NOMO-1 treated with dmso at 0.1 percent for 144 hours (cell line): Measurements from ENCODE around the gene CITED1.
A peak's percentile ranks its signal among the peaks of the same experiment; 100 is the strongest.

ENCODE experiments used
- DNase-seq: peaks from one replicate; lab custom pipeline; 2025; ENCODE audit not compliant: unreplicated experiment; lab: John Stamatoyannopoulos, UW

CITED1 gene

GRCh38 chrX:72309297-72310071 lies 3.8 kb upstream of the CITED1 start:
- DNase-seq = no peak

- DNase-seq = peak; percentile 8
Measured at GRCh38 chrX:72308566-72309296, 3.0 kb upstream of the CITED1 start.

DNA sequence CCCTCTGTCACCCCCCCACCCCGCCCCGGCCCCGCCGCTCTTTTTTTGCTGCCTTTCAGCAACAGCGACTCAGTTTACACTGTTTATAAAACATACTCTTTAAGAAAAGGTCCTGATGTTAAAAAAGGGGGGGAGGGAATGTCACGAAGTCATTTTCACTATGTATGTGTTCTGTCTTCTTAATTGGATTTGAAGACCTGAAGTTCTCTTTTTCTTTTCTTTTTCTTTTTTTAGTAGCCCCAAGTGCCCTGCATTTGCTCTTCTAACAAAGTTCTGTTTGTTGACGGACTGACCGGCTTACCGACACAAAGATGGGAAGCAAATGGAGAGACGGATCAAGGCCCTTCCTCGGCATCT lies 2.5 kb upstream of the CITED1 start:
- DNase-seq = no peak

DNA sequence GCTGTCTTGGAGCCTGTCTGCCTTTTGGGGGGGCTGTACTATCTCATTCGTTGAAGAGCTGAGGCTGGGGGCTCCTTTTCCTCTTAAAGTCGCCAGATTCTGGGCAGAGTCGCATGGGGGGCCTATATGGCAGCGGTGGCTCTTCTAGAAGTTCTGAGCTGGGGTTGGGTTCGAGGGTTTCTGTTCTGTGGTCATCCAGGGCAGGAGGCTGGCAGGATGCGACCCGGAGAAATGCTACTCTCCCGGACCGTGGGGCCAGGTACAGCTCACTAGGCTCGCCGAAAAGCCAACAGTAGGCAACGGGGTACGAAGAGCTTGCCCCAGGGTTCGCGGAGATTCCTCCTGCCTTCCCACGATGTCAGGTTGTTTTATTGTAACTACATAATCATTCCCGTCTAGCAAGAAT lies 1.9 kb upstream of the CITED1 start:
- DNase-seq = no peak

DNA sequence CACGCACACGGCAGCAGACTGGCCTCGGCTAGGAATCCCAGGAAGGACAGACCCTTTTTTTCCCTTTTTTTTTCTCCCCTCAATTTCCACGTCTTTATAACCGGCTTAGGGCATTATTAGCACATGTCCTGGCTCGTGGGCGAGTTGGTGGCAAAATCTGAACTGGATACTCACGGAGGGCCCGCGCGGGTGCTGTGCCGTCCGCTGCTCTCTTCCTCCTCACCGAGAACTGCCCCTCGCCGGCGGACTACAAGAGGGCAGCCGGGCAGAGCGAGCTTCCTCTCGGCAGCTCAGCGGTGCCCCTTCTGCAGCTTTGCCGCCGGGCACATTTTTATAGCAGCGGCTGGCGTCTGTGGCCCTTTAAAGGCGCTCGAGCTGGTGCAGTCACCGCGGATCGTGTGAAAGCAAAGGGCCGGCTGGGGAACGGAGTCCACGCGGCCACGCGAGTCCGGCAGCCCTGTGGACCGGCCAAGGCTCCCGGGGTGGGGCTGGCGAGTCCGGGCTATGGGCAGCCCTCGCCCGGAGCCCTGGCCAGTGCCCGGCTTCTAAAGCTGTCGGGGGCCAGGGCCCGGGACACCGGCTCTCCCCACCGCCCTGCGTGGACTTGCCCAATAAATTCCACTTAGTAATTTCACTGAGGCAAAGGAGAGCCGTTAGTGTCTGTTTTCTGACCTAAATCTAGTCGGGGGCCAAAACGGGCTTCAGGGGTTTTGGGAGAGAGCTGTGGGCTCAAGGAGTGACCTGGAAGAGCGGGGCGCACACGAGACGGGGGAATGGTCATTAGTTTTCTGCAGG lies 1.3 kb upstream of the CITED1 start:
- DNase-seq = peak; percentile 57

GRCh38 chrX:72306085-72306801 lies 529 bp upstream of the CITED1 start:
- no peak for DNase-seq

- DNase-seq = no peak
Measured at GRCh38 chrX:72304877-72305276, 837 bp downstream of the CITED1 start.

DNA sequence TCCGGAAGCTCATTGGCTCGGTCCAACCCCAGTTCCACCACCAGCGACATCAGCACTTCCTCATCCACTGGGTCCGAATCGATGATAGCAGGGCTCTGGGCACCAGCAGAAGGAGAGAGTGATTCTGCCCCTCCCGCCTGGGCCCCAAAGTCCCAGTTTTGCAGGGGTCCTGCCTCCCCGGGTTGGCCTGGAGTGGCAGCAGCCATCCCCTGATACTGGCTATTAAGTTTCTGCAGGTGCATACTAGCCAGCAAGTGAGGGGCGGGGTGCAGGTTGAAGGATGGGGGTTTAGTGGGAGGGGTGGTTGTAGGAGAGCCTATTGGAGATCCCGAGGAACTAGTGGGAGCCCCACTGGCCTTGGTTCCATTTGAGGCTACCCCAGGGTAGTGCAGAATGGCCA lies 3.9 kb downstream of the CITED1 start:
- DNase-seq = no peak

- no peak for DNase-seq
Measured at GRCh38 chrX:72299891-72300630, 5.7 kb downstream of the CITED1 start.

GRCh38 chrX:72297953-72298730 lies 7.6 kb downstream of the CITED1 start:
- DNase-seq = no peak

DNA sequence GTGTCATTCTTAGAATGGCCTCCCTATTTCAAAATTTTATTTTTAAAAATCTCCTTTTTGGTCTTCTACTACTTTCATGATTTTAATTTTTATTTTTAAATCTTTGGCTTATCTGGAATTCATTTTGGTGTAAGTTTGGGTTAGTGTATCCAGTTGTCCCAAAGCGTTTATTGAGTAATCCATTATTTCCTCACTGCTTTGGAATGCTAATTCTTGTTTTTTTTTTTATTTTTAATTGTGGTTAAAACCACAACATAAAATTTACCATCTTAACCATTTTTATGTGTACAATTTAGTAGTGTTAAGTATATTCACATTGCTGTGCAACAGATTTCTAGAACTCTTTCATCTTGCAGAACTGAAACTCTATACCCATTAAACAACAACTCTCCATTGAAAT lies 8.7 kb downstream of the CITED1 start:
- no peak for DNase-seq

GRCh38 chrX:72295745-72296144 lies 10.0 kb downstream of the CITED1 start:
- no peak for DNase-seq

- no peak for DNase-seq
Measured at GRCh38 chrX:72294497-72294896, 11.2 kb downstream of the CITED1 start.

GRCh38 chrX:72282302-72282701 lies 23.4 kb downstream of the CITED1 start:
- no peak for DNase-seq

DNA sequence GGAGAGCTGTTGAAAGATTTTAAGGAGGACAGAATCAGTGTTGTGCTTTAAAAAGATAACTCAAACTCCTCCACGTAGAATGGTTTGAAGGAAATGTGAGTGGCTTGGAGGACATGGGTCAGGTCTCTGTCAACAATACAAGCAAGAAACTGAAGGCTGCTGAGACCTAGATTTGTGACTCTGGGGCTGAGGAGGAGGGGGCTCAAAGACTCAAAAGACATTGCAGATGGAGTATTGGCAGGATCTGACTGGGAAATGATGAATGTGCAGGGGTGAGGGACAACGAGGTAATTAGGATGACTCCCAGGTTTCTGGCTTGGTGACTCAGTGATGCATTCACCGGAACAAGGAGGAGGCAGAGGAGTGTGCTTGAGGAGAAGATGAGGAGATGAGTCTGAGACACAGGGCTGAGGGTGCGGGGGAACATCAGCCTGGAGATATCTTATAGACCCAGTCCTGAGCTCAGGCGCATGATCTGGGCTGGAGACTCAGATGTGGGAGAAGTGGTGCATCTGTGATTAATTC lies 25.3 kb downstream of the CITED1 start:
- no peak for DNase-seq

- no peak for DNase-seq
Measured at GRCh38 chrX:72276478-72276953, 29.2 kb downstream of the CITED1 start.

- DNase-seq = no peak
Measured at GRCh38 chrX:72274526-72274925, 31.2 kb downstream of the CITED1 start.

GRCh38 chrX:72273718-72274117 lies 32.0 kb downstream of the CITED1 start:
- DNase-seq = no peak

- no peak for DNase-seq
Measured at GRCh38 chrX:72272868-72273267, 32.8 kb downstream of the CITED1 start.
